Measurements from ENCODE around the gene CYP4F12. TPM values are rescaled to one million over a fixed set of nuclear protein-coding genes. Genes with fewer than 3 reads are reported as not detected.

Gene CYP4F12
- total and polyA plus RNA-seq, 2 of the 8 experiments (the other 6 are each of a cell fraction or from before 2014, with no cell fraction given): not detected

DNA sequence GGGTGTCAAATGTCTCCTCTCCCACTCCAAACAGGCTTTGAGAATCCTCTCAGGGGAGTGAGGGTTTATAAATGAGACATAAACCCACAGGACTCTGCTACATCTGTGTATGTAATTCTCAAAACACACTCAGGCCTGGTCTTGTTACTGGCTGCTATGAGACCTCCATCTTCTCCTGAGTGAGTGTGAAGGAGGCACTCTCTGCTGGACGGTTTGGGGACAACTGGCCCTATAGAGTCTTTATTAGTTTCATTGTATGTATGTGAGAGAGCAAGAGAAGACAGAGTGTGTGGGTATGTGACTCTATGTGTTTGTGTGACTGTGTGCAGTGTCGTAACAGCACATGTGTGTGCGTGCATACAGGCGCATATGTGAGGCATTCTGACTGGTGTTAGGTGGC is 9.6 kb upstream of the CYP4F12 start:
- Histone ChIP-seq H3K18ac (ENCODE audit: extremely low read depth, low read length) (no peak overlapping the region), H3K23me2 (ENCODE audit: low read depth, low read length) (no peaks in the 10 kb centered on the region), H2AK5ac (ENCODE audit: low read depth, low read length) (no peak overlapping the region), H3K27ac (ENCODE audit: low read depth, low read length) (no peak overlapping the region), H2AFZ (ENCODE audit: low read length) (no peak overlapping the region), H3K4me3 (ENCODE audit: extremely low read depth in 1 of 4, insufficient read depth in 2 of 4, low read depth in 3 of 4, low read length in 4 of 4) (no peak overlapping the region), H3K36me3 (ENCODE audit: control insufficient read depth in 2 of 4, insufficient read depth in 4 of 4, low read length in 3 of 4) (no peaks in the 10 kb centered on the region; a peak in 1 of 8 replicates), H3K9ac (replicated peaks in 1 of 4; ENCODE audit: extremely low read depth in 1 of 4, low read depth in 3 of 4, low read length in 3 of 4) (no peak overlapping the region), H2BK5ac (ENCODE audit: low read depth, low read length) (no peak overlapping the region), H4K20me1 (replicated peaks in 1 of 2; ENCODE audit: control insufficient read depth in 1 of 2, insufficient read depth in 2 of 2, low read length in 2 of 2) (no peaks in the 10 kb centered on the region), H2BK20ac (ENCODE audit: low read length) (no peak overlapping the region), H3K4ac (replicated peaks; ENCODE audit: insufficient read length, low read depth, low read length) (no peak overlapping the region), H3K79me1 (ENCODE audit: low read depth, low read length) (no peaks in the 10 kb centered on the region), H2BK120ac (replicated peaks; ENCODE audit: low read depth, low read length) (no peak overlapping the region), H3K9me3 (ENCODE audit: insufficient read depth in 2 of 2, low read depth in 1 of 2, low read length in 1 of 2) (peaks cover 77 to 78% of the 10 kb centered on the region in 2 experiments), H3K56ac (replicated peaks; ENCODE audit: insufficient read length, low read depth, low read length) (no peak overlapping the region), H4K5ac (ENCODE audit: insufficient read length, low read depth, low read length) (no peak overlapping the region), H3K79me2 (ENCODE audit: control insufficient read depth in 1 of 2, insufficient read depth in 2 of 2, low read length in 2 of 2) (no peaks in the 10 kb centered on the region), H3K4me1 (replicated peaks in 1 of 4; ENCODE audit: control insufficient read depth in 3 of 4, insufficient read depth in 4 of 4, low read length in 3 of 4) (no peaks in the 10 kb centered on the region), H3K14ac (ENCODE audit: insufficient read length) (no peak overlapping the region), H3K23ac (ENCODE audit: insufficient read length) (no peak overlapping the region), H2BK15ac (ENCODE audit: low read length) (no peak overlapping the region), H3K27me3 (replicated peaks in 1 of 4; ENCODE audit: control insufficient read depth in 3 of 4, extremely low read depth in 1 of 4, insufficient read depth in 3 of 4, low read length in 3 of 4) (no peaks in the 10 kb centered on the region), H4K91ac (replicated peaks; ENCODE audit: insufficient read length, low read length) (no peak overlapping the region), H3K4me2 (ENCODE audit: insufficient read depth in 1 of 2, low read depth in 2 of 2, low read length in 2 of 2) (no peak overlapping the region), H2BK12ac (ENCODE audit: low read depth, low read length) (no peak overlapping the region), H4K8ac (ENCODE audit: extremely low read depth, insufficient read depth, low read length) (no peak overlapping the region)
- CTCF ChIA-PET (ENCODE audit: partially characterized antibody): interaction anchor here (1.1 kb wide), 1 partner anchor 371 kb away, joined by 3 read pairs; no protein-coding TSS in a partner anchor
- TF ChIP-seq GABPA (IDR thresholded peaks at IDR 0.05; ENCODE audit: borderline replicate concordance, insufficient read depth, low read length) (no peak), ZNF274 (IDR thresholded peaks at IDR 0.05; ENCODE audit: borderline replicate concordance, extremely low read depth, low read length) (no peak), BCL11A (IDR thresholded peaks at IDR 0.05; ENCODE audit: low read depth in 2 of 2, low read length in 2 of 2) (no peak), MAFK (IDR thresholded peaks at IDR 0.05; ENCODE audit: low read depth, low read length) (no peak), TAF7 (optimal IDR thresholded peaks at IDR 0.05; ENCODE audit: borderline replicate concordance, low read depth, low read length) (no peak), SIRT6 (IDR thresholded peaks at IDR 0.05; ENCODE audit: low read length) (no peak)
- TF ChIP-seq, protein P1, sequence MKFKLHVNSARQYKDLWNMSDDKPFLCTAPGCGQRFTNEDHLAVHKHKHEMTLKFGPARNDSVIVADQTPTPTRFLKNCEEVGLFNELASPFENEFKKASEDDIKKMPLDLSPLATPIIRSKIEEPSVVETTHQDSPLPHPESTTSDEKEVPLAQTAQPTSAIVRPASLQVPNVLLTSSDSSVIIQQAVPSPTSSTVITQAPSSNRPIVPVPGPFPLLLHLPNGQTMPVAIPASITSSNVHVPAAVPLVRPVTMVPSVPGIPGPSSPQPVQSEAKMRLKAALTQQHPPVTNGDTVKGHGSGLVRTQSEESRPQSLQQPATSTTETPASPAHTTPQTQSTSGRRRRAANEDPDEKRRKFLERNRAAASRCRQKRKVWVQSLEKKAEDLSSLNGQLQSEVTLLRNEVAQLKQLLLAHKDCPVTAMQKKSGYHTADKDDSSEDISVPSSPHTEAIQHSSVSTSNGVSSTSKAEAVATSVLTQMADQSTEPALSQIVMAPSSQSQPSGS (IDR thresholded peaks at IDR 0.05; ENCODE audit: low read length): no peak
- DNase-seq (ENCODE audit: low read depth in 1 of 2, low spot score in 2 of 2) (no peak), FAIRE-seq (no peak)
- POLR2A ChIA-PET (ENCODE audit: partially characterized antibody): no interaction called here
- WGBS, 2 experiments (ENCODE audit: extremely low coverage in 1 of 2, insufficient coverage in 1 of 2, insufficient read length in 1 of 2, insufficient replicate concordance in 2 of 2, low coverage in 1 of 2, low lambda C conversion rate in 2 of 2, missing lambda C conversion rate in 1 of 2): 66% methylated on average over 4 of the region's 4 CpGs; no CpG with 5 or more reads in 1 of the 2 experiments
